GM12891 (cell line): ENCODE results near the gene FOXL2NB. TPM values are rescaled to one million over a fixed set of nuclear protein-coding genes. Genes with fewer than 3 reads are reported as not detected.

Experiments used
- DNase-seq: peaks from one replicate; pipeline ENCODE4 v3.0.0; 2011; ENCODE audit warnings: low spot score; ENCODE audit not compliant: insufficient read length
- FAIRE-seq: peaks from 2 replicates; lab custom pipeline; 2011; peaks lifted over from hg19 to GRCh38; lab: Jason Lieb, UNC
- PAX5 ChIP-seq: IDR thresholded peaks from 2 replicates; pipeline ENCODE4 v1.6.1; 2011; ENCODE audit warnings: low read length, moderate library complexity, mild to moderate bottlenecking; ENCODE audit not compliant: insufficient read depth, severe bottlenecking
- POLR2A ChIP-seq: IDR thresholded peaks from 2 replicates; pipeline ENCODE4 v1.6.1; 2011; ENCODE audit warnings: low read depth, low read length, control low read depth
- POLR2AphosphoS5 ChIP-seq: IDR thresholded peaks from 2 replicates; pipeline ENCODE4 v1.6.1; 2011; ENCODE audit warnings: low read depth, low read length, control low read depth
- POU2F2 ChIP-seq: IDR thresholded peaks from 2 replicates; pipeline ENCODE4 v1.6.1; 2011; ENCODE audit warnings: low read depth, mild to moderate bottlenecking, control low read depth, low read length, moderate library complexity
- SPI1 ChIP-seq: IDR thresholded peaks from 2 replicates; pipeline ENCODE4 v1.6.1; 2011; ENCODE audit warnings: low read depth, low read length, control low read depth
- TAF1 ChIP-seq: IDR thresholded peaks from 2 replicates; pipeline ENCODE4 v1.6.1; 2011; ENCODE audit warnings: low read depth, low read length, control low read depth
- polyA plus RNA-seq: library from polyadenylated mRNA; unstranded; fragments of >200 nt; gene quantifications from one replicate; pipeline ENCODE4 v1.2.1, GENCODE V29; 2012; ENCODE audit warnings: low read depth, missing spikeins, inconsistent platforms; ENCODE audit not compliant: missing spikeins

Gene FOXL2NB
- polyA plus RNA-seq: not detected

- FAIRE-seq (no peak), DNase-seq (no peak)
- TF ChIP-seq POU2F2 (no peak), POLR2AphosphoS5 (no peak), TAF1 (no peak), POLR2A (no peak), SPI1 (no peak), PAX5 (no peak)
Measured at GRCh38 chr3:138946663-138947494, at the start of gene FOXL2NB, which contains the start of gene FOXL2. Gene FOXL2NB (plus strand): TSS chr3:138947217. CDS start chr3:138947365, 148 bp downstream. Gene FOXL2 (minus strand): TSS chr3:138947137. CDS start chr3:138946722, 415 bp downstream.

GRCh38 chr3:138898301-138898700 lies 48.7 kb upstream of the FOXL2NB start:
- no peak for TF ChIP-seq TAF1
- TF ChIP-seq POLR2A: no peak
- no peak for TF ChIP-seq SPI1
- no peak for TF ChIP-seq PAX5
- TF ChIP-seq POU2F2: no peak
- TF ChIP-seq POLR2AphosphoS5: no peak
- no peak for DNase-seq
- no peak for FAIRE-seq

- TF ChIP-seq POLR2AphosphoS5: no peak
- TF ChIP-seq SPI1: no peak
- TF ChIP-seq POLR2A: no peak
- TF ChIP-seq TAF1: no peak
- TF ChIP-seq POU2F2: no peak
- TF ChIP-seq PAX5: no peak
- DNase-seq (no peak), FAIRE-seq (no peak)
Measured at GRCh38 chr3:138898708-138899107, 48.3 kb upstream of the FOXL2NB start.

- FAIRE-seq: no peak
Measured at GRCh38 chr3:138899351-138899991, 47.5 kb upstream of the FOXL2NB start.

GRCh38 chr3:138901567-138901966 lies 45.5 kb upstream of the FOXL2NB start:
- FAIRE-seq (no peak), DNase-seq (no peak)
- TF ChIP-seq POLR2A: no peak
- no peak for TF ChIP-seq PAX5
- no peak for TF ChIP-seq SPI1
- TF ChIP-seq POLR2AphosphoS5: no peak
- no peak for TF ChIP-seq TAF1
- no peak for TF ChIP-seq POU2F2

More at GRCh38 chr3:138899351-138899991, 47.5 kb upstream of the FOXL2NB start:
- no peak for TF ChIP-seq POU2F2
- no peak for TF ChIP-seq PAX5
- no peak for TF ChIP-seq POLR2A
- TF ChIP-seq TAF1: no peak
- TF ChIP-seq POLR2AphosphoS5: no peak
- TF ChIP-seq SPI1: no peak
- no peak for DNase-seq

GRCh38 chr3:138902171-138902570 lies 44.8 kb upstream of the FOXL2NB start:
- TF ChIP-seq SPI1 (no peak), POU2F2 (no peak), PAX5 (no peak), POLR2A (no peak), TAF1 (no peak), POLR2AphosphoS5 (no peak)
- FAIRE-seq (no peak), DNase-seq (no peak)

GRCh38 chr3:138907539-138907938 lies 39.5 kb upstream of the FOXL2NB start:
- TF ChIP-seq POU2F2 (no peak), SPI1 (no peak), TAF1 (no peak), POLR2AphosphoS5 (no peak), POLR2A (no peak), PAX5 (no peak)
- DNase-seq (no peak), FAIRE-seq (no peak)

- no peak for FAIRE-seq
- no peak for TF ChIP-seq POLR2A
- TF ChIP-seq TAF1: no peak
- TF ChIP-seq SPI1: no peak
- no peak for TF ChIP-seq POLR2AphosphoS5
- no peak for TF ChIP-seq PAX5
- TF ChIP-seq POU2F2: no peak
- DNase-seq: no peak
Measured at GRCh38 chr3:138908846-138909245, 38.2 kb upstream of the FOXL2NB start.

- TF ChIP-seq POLR2A (no peak), POLR2AphosphoS5 (no peak), PAX5 (no peak), TAF1 (no peak), POU2F2 (no peak), SPI1 (no peak)
- FAIRE-seq: no peak
Measured at GRCh38 chr3:138909904-138910303, 37.1 kb upstream of the FOXL2NB start.

GRCh38 chr3:138911621-138912020 lies 35.4 kb upstream of the FOXL2NB start:
- no peak for FAIRE-seq
- DNase-seq: no peak
- TF ChIP-seq POLR2A: no peak

More at GRCh38 chr3:138909904-138910303, 37.1 kb upstream of the FOXL2NB start:
- no peak for DNase-seq
